Measurements from ENCODE around the gene TPRKB. TPM values are rescaled to one million over a fixed set of nuclear protein-coding genes. Genes with fewer than 3 reads are reported as not detected.

The TPRKB gene
- total and polyA plus RNA-seq, 8 donors, result 15.3 to 79.1 (median 71.8) TPM

DNA sequence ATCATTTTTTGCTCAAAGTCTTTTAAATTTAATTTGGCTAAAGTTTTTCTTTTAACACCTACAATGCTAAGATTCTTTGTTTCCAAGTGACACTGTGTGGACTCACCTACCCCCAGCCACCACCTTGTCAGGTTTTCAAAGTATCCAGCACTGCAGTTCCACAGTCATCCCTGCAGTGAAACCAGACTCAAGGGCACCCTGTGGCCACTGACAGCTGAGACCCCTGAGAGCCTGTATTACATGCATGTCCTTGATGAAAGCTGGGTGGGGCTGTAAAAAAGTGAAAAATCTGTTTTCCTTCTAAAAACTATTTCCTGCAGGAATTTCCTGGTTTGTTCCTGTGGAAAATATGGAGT, 19.9 kb downstream of the TPRKB start:
- DNase-seq (no peak), ATAC-seq (no peak)
- H3K4me3 ChIP-seq, result no peak overlapping the region
- intact Hi-C loops (cut with DNase I), result no loop called here
- peaks cover 0 to 11% of the 10 kb centered on the region in 2 donors for H3K9me3 ChIP-seq
- H3K4me1 ChIP-seq, result no peaks in the 10 kb centered on the region
- TF ChIP-seq, protein P1, sequence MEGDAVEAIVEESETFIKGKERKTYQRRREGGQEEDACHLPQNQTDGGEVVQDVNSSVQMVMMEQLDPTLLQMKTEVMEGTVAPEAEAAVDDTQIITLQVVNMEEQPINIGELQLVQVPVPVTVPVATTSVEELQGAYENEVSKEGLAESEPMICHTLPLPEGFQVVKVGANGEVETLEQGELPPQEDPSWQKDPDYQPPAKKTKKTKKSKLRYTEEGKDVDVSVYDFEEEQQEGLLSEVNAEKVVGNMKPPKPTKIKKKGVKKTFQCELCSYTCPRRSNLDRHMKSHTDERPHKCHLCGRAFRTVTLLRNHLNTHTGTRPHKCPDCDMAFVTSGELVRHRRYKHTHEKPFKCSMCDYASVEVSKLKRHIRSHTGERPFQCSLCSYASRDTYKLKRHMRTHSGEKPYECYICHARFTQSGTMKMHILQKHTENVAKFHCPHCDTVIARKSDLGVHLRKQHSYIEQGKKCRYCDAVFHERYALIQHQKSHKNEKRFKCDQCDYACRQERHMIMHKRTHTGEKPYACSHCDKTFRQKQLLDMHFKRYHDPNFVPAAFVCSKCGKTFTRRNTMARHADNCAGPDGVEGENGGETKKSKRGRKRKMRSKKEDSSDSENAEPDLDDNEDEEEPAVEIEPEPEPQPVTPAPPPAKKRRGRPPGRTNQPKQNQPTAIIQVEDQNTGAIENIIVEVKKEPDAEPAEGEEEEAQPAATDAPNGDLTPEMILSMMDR (IDR thresholded peaks at IDR 0.05), result no peak
- H3K27ac ChIP-seq, result no peak overlapping the region
- H3K27me3 ChIP-seq, result no peaks in the 10 kb centered on the region
- H3K36me3 ChIP-seq, result no peaks in the 10 kb centered on the region

GRCh38 chr2:73716543-73717250, 20.4 kb downstream of the TPRKB start:
- H3K27ac ChIP-seq, result peak overlapping the region; percentile 45 to 49
- peaks cover 0 to 11% of the 10 kb centered on the region in 2 donors for H3K9me3 ChIP-seq
- intact Hi-C loops (cut with DNase I), result no loop called here
- H3K36me3 ChIP-seq, result no peaks in the 10 kb centered on the region
- H3K4me3 ChIP-seq, result peak overlapping the region in 1 of 2 donors; percentile 2
- H3K4me1 ChIP-seq, result no peaks in the 10 kb centered on the region
- TF ChIP-seq, protein P1 (IDR thresholded peaks at IDR 0.05), result no peak
- no peak for DNase-seq
- peak; percentile 73 for ATAC-seq
- H3K27me3 ChIP-seq, result no peaks in the 10 kb centered on the region

GRCh38 chr2:73714091-73714490, 23.1 kb downstream of the TPRKB start:
- TF ChIP-seq, protein P1 (IDR thresholded peaks at IDR 0.05), result no peak

DNA sequence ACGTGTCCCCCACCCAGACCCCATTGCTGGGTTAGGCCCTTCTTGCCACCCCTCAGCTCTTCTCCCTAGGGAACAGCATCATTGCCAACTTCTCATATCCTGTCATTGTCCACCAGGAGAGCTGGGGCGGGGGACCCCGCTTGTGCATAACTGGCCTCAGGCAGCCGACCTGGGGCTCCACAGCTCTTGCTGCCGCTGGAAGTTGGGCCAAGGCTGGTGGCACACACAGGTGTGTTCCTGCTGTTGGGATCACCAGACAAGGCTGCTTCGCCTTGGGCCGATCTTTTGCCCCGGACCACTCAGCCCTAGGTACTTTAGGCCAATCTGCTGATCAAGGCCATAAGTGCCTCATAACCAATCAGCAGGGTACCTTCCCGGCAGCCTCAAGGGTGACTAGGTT, 28.6 kb downstream of the TPRKB start:
- DNase-seq (no peak), ATAC-seq (no peak)
- TF ChIP-seq, protein P1 (IDR thresholded peaks at IDR 0.05), result no peak
- H3K4me1 ChIP-seq, result no peaks in the 10 kb centered on the region
- no peaks in the 10 kb centered on the region for H3K27me3 ChIP-seq
- no peak overlapping the region for H3K4me3 ChIP-seq
- H3K27ac ChIP-seq, result no peak overlapping the region
- intact Hi-C loops (cut with DNase I), result no loop called here
- H3K9me3 ChIP-seq, result peaks cover 0 to under 1% of the 10 kb centered on the region in 2 donors
- no peaks in the 10 kb centered on the region for H3K36me3 ChIP-seq

More at GRCh38 chr2:73714091-73714490, 23.1 kb downstream of the TPRKB start:
- Histone ChIP-seq H3K4me1 (no peaks in the 10 kb centered on the region), H3K27ac (no peak overlapping the region), H3K9me3 (peaks cover 0 to 11% of the 10 kb centered on the region in 2 donors), H3K4me3 (no peak overlapping the region), H3K36me3 (no peaks in the 10 kb centered on the region), H3K27me3 (no peaks in the 10 kb centered on the region)
- ATAC-seq (no peak), DNase-seq (no peak)
- intact Hi-C loops (cut with DNase I), result no loop called here

DNA sequence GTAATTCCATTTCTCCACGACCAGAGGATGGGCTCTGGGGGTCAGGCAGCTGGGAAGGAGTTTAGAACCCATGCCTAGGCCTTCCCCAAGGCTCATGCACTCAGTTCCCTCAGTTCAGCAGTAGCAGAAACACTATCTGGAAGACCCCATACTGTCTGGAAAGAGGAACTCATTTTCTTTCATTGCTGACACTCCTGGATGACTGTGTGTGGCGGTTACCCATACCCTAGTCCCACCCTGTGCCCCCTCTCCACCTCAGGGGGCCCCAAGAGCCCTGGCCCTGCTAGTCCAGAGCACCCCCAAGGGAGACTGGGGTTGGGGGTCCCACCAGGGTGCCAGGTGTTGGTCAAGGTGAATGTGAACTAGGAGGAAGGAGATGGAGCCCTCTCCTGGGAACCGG, 29.5 kb downstream of the TPRKB start:
- DNase-seq (no peak), ATAC-seq (no peak)
- no peak overlapping the region for H3K4me3 ChIP-seq
- H3K27ac ChIP-seq, result no peak overlapping the region
- TF ChIP-seq, protein P1 (IDR thresholded peaks at IDR 0.05), result no peak
- no peaks in the 10 kb centered on the region for H3K27me3 ChIP-seq
- H3K36me3 ChIP-seq, result no peaks in the 10 kb centered on the region
- H3K9me3 ChIP-seq, result no peaks in the 10 kb centered on the region
- no peaks in the 10 kb centered on the region for H3K4me1 ChIP-seq
- intact Hi-C loops (cut with DNase I), result no loop called here
